HCT116 (cell line): Measurements from ENCODE around the gene CALU. TPM values are rescaled to one million over a fixed set of nuclear protein-coding genes. Genes with fewer than 3 reads are reported as not detected.

Source experiments
- ATAC-seq: fragments of 200-7000 bp; cut with Tn5 transposase; 2 replicates; pipeline ENCODE4 v1.9.1; 2020; ENCODE audit warnings: mild to moderate bottlenecking, moderate library complexity
- BruUV-seq: library from RNA; stranded (reverse); fragments of 400-500 nt; replicated peaks from 2 replicates; lab custom pipeline; 2021; lab: Mats Ljungman, UMichigan
- CTCF ChIA-PET: fragments of 300-600 bp; sonication (Branson Sonifier 250); formaldehyde crosslinking; loops from one replicate; lab custom pipeline; 2021; ENCODE audit warnings: antibody characterized with exemption; lab: Charles Lee
- POLR2A ChIA-PET: fragments of 300-600, 350-600 bp; sonication (Branson Sonifier 250); formaldehyde crosslinking; loops from one replicate; lab custom pipeline; 2021; ENCODE audit warnings: antibody characterized with exemption; lab: Charles Lee
- RAD21 ChIA-PET, 2 experiments: fragments of 300-600 bp; sonication (Branson Sonifier 250); formaldehyde crosslinking; loops; one replicate each; lab custom pipeline; 2023; ENCODE audit warnings: low total read pairs in 2 of 2; ENCODE audit not compliant: uncharacterized antibody in 2 of 2, unreplicated experiment in 2 of 2, low non-redundant PET in 1 of 2; lab: Charles Lee
- DNase-seq: peaks from one replicate; pipeline ENCODE4 v3.0.0-alpha.2; 2010; ENCODE audit warnings: low read depth, low spot score
- H2AFZ ChIP-seq: fragments of 200-600 bp; shearing (Covaris generic), sonication (generic); 2 replicates; pipeline ENCODE4 v1.6.1; 2017; ENCODE audit warnings: low read depth, mixed run types, mixed read lengths, antibody characterized with exemption, low read length; ENCODE audit not compliant: poor library complexity, severe bottlenecking
- H3K27ac ChIP-seq: 2 replicates; pipeline ENCODE4 v1.5.1; 2012; ENCODE audit warnings: low read depth, low read length
- H3K27me3 ChIP-seq: fragments of 200-600 bp; sonication (generic); 2 replicates; pipeline ENCODE4 v1.6.1; 2016; ENCODE audit warnings: mixed run types, low read length, mixed read lengths; ENCODE audit not compliant: insufficient read depth
- H3K36me3 ChIP-seq, 2 experiments: fragments of 200-500 bp in 1 of 2; fragments of 200-600 bp in 1 of 2; sonication (Bioruptor generic) in 1 of 2; sonication (generic) in 1 of 2; 2 replicates each; pipeline versions ENCODE4 v1.5.1 to v1.6.1; 2014 to 2016; ENCODE audit warnings: low read length in 2 of 2, inconsistent platforms in 1 of 2, mixed read lengths in 1 of 2, mixed run types in 1 of 2; ENCODE audit not compliant: insufficient read depth in 2 of 2, control insufficient read depth in 1 of 2
- H3K4me1 ChIP-seq, 2 experiments: fragments of 200-600 bp in 1 of 2; sonication (generic) in 1 of 2; 2 replicates each; pipeline versions ENCODE4 v1.5.1 to v1.6.1; 2012 to 2017; ENCODE audit warnings: low read length in 2 of 2, inconsistent platforms in 1 of 2, mild to moderate bottlenecking in 1 of 2, mixed read lengths in 1 of 2, mixed run types in 1 of 2, moderate library complexity in 1 of 2; ENCODE audit not compliant: insufficient read depth in 2 of 2, control insufficient read depth in 1 of 2
- H3K4me2 ChIP-seq: fragments of 200-600 bp; sonication (generic); 2 replicates; pipeline ENCODE4 v1.6.1; 2017; ENCODE audit warnings: mixed run types, low read length, mixed read lengths
- H3K4me3 ChIP-seq, 2 experiments: fragments of 200-600 bp in 1 of 2; sonication (generic) in 1 of 2; replicated peaks in 1 of 2; 2 replicates each; pipeline ENCODE4 v1.5.1; 2011 to 2016; ENCODE audit warnings: low read length in 2 of 2, control low read depth in 1 of 2, low read depth in 1 of 2, mild to moderate bottlenecking in 1 of 2, mixed read lengths in 1 of 2, mixed run types in 1 of 2
- H3K79me2 ChIP-seq: fragments of 200-600 bp; sonication (generic); 2 replicates; pipeline ENCODE4 v1.6.1; 2017; ENCODE audit warnings: mild to moderate bottlenecking, mixed run types, low read length, moderate library complexity, mixed read lengths; ENCODE audit not compliant: insufficient read depth
- H3K9ac ChIP-seq: fragments of 200-600 bp; sonication (generic); 2 replicates; pipeline ENCODE4 v1.6.1; 2016; ENCODE audit warnings: low read length, mixed read lengths
- H3K9me2 ChIP-seq: fragments of 200-600 bp; sonication (generic), shearing (Covaris generic); 2 replicates; pipeline ENCODE4 v1.6.1; 2017; ENCODE audit warnings: mixed run types, mild to moderate bottlenecking, moderate library complexity; ENCODE audit not compliant: insufficient read depth
- H3K9me3 ChIP-seq, 2 experiments: fragments of 200-500 bp in 1 of 2; fragments of 200-600 bp in 1 of 2; sonication (Bioruptor generic) in 1 of 2; sonication (generic) in 1 of 2; 2 replicates each; pipeline ENCODE4 v1.6.1; 2014 to 2017; ENCODE audit warnings: low read length in 2 of 2, mixed read lengths in 2 of 2, inconsistent platforms in 1 of 2, low read depth in 1 of 2, mild to moderate bottlenecking in 1 of 2, mixed run types in 1 of 2, moderate library complexity in 1 of 2; ENCODE audit not compliant: control insufficient read depth in 1 of 2, insufficient read depth in 1 of 2
- H4K20me1 ChIP-seq: fragments of 200-600 bp; sonication (generic), shearing (Covaris generic); 2 replicates; pipeline ENCODE4 v1.6.1; 2017; ENCODE audit warnings: mixed run types, mild to moderate bottlenecking, moderate library complexity; ENCODE audit not compliant: insufficient read depth
- CEBPB ChIP-seq: IDR thresholded peaks from 2 replicates; pipeline ENCODE4 v1.6.1; 2012; ENCODE audit warnings: low read depth
- EGR1 ChIP-seq: IDR thresholded peaks from 2 replicates; pipeline ENCODE4 v1.6.1; 2012; ENCODE audit warnings: low read depth
- ELF1 ChIP-seq: IDR thresholded peaks from 2 replicates; pipeline ENCODE4 v1.6.1; 2012; ENCODE audit warnings: low read depth, borderline replicate concordance
- EZH2 ChIP-seq: fragments of 200-600 bp; sonication (generic); IDR thresholded peaks from 2 replicates; pipeline ENCODE4 v1.6.1; 2017; ENCODE audit warnings: antibody characterized with exemption, mixed run types
- EZH2phosphoT487 ChIP-seq: fragments of 200-600 bp; IDR thresholded peaks from 2 replicates; pipeline ENCODE4 v1.6.1; 2018; ENCODE audit warnings: antibody characterized with exemption, borderline replicate concordance
- JUND ChIP-seq: IDR thresholded peaks from 2 replicates; pipeline ENCODE4 v1.6.1; 2012
- POLR2A ChIP-seq: IDR thresholded peaks from 2 replicates; pipeline ENCODE4 v1.7.0; 2011; ENCODE audit warnings: borderline replicate concordance; ENCODE audit not compliant: insufficient read depth, insufficient read length; ENCODE audit errors: extremely low read depth
- RAD21 ChIP-seq: IDR thresholded peaks from 2 replicates; pipeline ENCODE4 v1.6.1; 2012; ENCODE audit warnings: low read depth, mild to moderate bottlenecking
- SIN3A ChIP-seq: IDR thresholded peaks from 2 replicates; pipeline ENCODE4 v1.6.1; 2012; ENCODE audit warnings: low read depth
- SP1 ChIP-seq: IDR thresholded peaks from 2 replicates; pipeline ENCODE4 v1.6.1; 2012; ENCODE audit warnings: low read depth
- YY1 ChIP-seq: IDR thresholded peaks from 2 replicates; pipeline ENCODE4 v1.6.1; 2011; ENCODE audit warnings: low read length, low read depth, moderate library complexity, mild to moderate bottlenecking; ENCODE audit not compliant: insufficient replicate concordance; ENCODE audit errors: extremely low read depth
- ZBTB33 ChIP-seq: IDR thresholded peaks from 2 replicates; pipeline ENCODE4 v1.6.1; 2011; ENCODE audit warnings: mild to moderate bottlenecking, low read length, moderate library complexity; ENCODE audit not compliant: insufficient replicate concordance; ENCODE audit errors: extremely low read depth
- ZFX ChIP-seq: fragments of 450-650 bp; IDR thresholded peaks from 2 replicates; pipeline ENCODE4 v1.6.1; 2017
- ZNF274 ChIP-seq: fragments of 200-500 bp; sonication (Bioruptor generic); IDR thresholded peaks from 2 replicates; pipeline ENCODE4 v1.6.1; 2014; ENCODE audit warnings: mild to moderate bottlenecking, low read depth, low read length, inconsistent platforms
- intact Hi-C: fragments of 100-400 bp; cut with micrococcal nuclease; formaldehyde crosslinking; loops from 2 replicates; pipeline ENCODE4 v1.10.0; 2022
- total RNA-seq: library from RNA; stranded (reverse); gene quantifications from one replicate; pipeline ENCODE4 v1.2.1, GENCODE V29; 2021; ENCODE audit not compliant: unreplicated experiment
- TF ChIP-seq, protein P1 (sequence below): IDR thresholded peaks from 2 replicates; pipeline ENCODE4 v1.6.1; 2012
- TF ChIP-seq, protein P2 (sequence below): IDR thresholded peaks from 2 replicates; pipeline ENCODE4 v1.6.1; 2012; ENCODE audit warnings: low read depth
- TF ChIP-seq, protein P3 (sequence below): IDR thresholded peaks from 2 replicates; pipeline ENCODE4 v1.6.1; 2012

CALU gene
- total RNA-seq, 1 experiment from 2014 or later, result 106 TPM

DNA sequence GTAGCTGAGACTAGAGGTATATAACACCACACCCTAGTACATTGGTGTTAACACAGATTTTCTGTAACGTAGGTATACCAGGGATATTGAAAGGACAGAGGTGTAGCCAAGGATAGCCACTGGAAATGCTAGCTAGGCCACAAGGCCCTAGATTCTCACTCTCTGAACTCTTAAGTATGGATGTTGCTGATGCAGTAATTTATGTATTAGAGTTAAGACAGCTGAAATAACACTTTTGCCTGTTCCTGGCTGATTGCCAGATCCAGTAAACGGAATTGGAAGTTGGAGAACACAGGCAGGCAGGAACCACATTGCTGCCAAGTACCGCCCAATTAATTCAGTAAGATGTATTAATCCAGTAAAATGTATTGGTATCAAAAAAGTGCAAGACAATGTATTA is 1.8 kb downstream of the CALU start:
- ChIA-PET POLR2A (no interaction called here), RAD21 (no interaction called here)
- Histone ChIP-seq H3K79me2 (peaks cover 69% of the 10 kb centered on the region), H3K27me3 (no peaks in the 10 kb centered on the region), H3K4me1 (peaks cover 10 to 38% of the 10 kb centered on the region in 2 experiments), H2AFZ (no peak overlapping the region), H3K9me3 (no peaks in the 10 kb centered on the region), H4K20me1 (peaks cover 28% of the 10 kb centered on the region; the same call in 1 of the 2 replicates), H3K4me2 (peak overlapping the region; percentile 89), H3K9me2 (no peaks in the 10 kb centered on the region), H3K9ac (no peak overlapping the region), H3K27ac (no peak overlapping the region), H3K36me3 (no peaks in the 10 kb centered on the region)
- intact Hi-C loops, result no loop called here
- DNase-seq (no peak), ATAC-seq (no peak)
- BruUV-seq, result no TSS peak
- TF ChIP-seq ELF1, result no peak
- TF ChIP-seq POLR2A, result no peak
- no peak for TF ChIP-seq EGR1
- TF ChIP-seq, protein P1, sequence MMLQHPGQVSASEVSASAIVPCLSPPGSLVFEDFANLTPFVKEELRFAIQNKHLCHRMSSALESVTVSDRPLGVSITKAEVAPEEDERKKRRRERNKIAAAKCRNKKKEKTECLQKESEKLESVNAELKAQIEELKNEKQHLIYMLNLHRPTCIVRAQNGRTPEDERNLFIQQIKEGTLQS, result no peak
- TF ChIP-seq ZFX, result no peak
- TF ChIP-seq SIN3A, result no peak
- TF ChIP-seq CEBPB, result no peak
- no peak for TF ChIP-seq EZH2
- no peak for TF ChIP-seq RAD21
- no peak for TF ChIP-seq YY1
- TF ChIP-seq, protein P2, sequence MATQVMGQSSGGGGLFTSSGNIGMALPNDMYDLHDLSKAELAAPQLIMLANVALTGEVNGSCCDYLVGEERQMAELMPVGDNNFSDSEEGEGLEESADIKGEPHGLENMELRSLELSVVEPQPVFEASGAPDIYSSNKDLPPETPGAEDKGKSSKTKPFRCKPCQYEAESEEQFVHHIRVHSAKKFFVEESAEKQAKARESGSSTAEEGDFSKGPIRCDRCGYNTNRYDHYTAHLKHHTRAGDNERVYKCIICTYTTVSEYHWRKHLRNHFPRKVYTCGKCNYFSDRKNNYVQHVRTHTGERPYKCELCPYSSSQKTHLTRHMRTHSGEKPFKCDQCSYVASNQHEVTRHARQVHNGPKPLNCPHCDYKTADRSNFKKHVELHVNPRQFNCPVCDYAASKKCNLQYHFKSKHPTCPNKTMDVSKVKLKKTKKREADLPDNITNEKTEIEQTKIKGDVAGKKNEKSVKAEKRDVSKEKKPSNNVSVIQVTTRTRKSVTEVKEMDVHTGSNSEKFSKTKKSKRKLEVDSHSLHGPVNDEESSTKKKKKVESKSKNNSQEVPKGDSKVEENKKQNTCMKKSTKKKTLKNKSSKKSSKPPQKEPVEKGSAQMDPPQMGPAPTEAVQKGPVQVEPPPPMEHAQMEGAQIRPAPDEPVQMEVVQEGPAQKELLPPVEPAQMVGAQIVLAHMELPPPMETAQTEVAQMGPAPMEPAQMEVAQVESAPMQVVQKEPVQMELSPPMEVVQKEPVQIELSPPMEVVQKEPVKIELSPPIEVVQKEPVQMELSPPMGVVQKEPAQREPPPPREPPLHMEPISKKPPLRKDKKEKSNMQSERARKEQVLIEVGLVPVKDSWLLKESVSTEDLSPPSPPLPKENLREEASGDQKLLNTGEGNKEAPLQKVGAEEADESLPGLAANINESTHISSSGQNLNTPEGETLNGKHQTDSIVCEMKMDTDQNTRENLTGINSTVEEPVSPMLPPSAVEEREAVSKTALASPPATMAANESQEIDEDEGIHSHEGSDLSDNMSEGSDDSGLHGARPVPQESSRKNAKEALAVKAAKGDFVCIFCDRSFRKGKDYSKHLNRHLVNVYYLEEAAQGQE, result no peak
- TF ChIP-seq, protein P3, sequence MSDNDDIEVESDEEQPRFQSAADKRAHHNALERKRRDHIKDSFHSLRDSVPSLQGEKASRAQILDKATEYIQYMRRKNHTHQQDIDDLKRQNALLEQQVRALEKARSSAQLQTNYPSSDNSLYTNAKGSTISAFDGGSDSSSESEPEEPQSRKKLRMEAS, result no peak
- no peak for TF ChIP-seq JUND
- TF ChIP-seq ZNF274, result no peak
- TF ChIP-seq SP1, result no peak
- TF ChIP-seq ZBTB33, result no peak
- TF ChIP-seq EZH2phosphoT487, result no peak
- TF ChIP-seq, all 23 proteins: peak for 0
- H3K4me3 ChIP-seq, result no peak overlapping the region; a peak in 1 of 4 replicates
- CTCF ChIA-PET, result no interaction called here
